Karpas-422 (cell line): ENCODE data around the gene MIPOL1. TPM values are rescaled to one million over a fixed set of nuclear protein-coding genes. Genes with fewer than 3 reads are reported as not detected.

Experiments used
- DNase-seq: peaks from one replicate; pipeline ENCODE4 v3.0.0-alpha.2; 2015
- H2AFZ ChIP-seq: fragments of 200-600 bp; sonication (generic); 2 replicates; pipeline ENCODE4 v1.6.1; 2014; ENCODE audit warnings: antibody characterized with exemption, low read length, mixed read lengths
- H3K27ac ChIP-seq: fragments of 200-600 bp; sonication (generic); 2 replicates; pipeline ENCODE4 v1.5.1; 2014; ENCODE audit warnings: mild to moderate bottlenecking, low read length, moderate library complexity
- H3K27me3 ChIP-seq: fragments of 200-600 bp; sonication (generic); 2 replicates; pipeline ENCODE4 v1.6.1; 2014; ENCODE audit warnings: low read length, mixed read lengths
- H3K36me3 ChIP-seq: fragments of 200-600 bp; sonication (generic); 2 replicates; pipeline ENCODE4 v1.6.1; 2014; ENCODE audit warnings: low read length, mixed read lengths; ENCODE audit not compliant: insufficient read depth
- H3K4me1 ChIP-seq: fragments of 200-600 bp; sonication (generic); 2 replicates; pipeline ENCODE4 v1.6.1; 2014; ENCODE audit warnings: mild to moderate bottlenecking, low read length, mixed read lengths
- H3K4me2 ChIP-seq: fragments of 200-600 bp; sonication (generic); 2 replicates; pipeline ENCODE4 v1.6.1; 2014; ENCODE audit warnings: low read length, low read depth, mild to moderate bottlenecking; ENCODE audit not compliant: poor library complexity, severe bottlenecking
- H3K4me3 ChIP-seq: fragments of 200-600 bp; sonication (generic); 2 replicates; pipeline ENCODE4 v1.5.1; 2014; ENCODE audit warnings: mild to moderate bottlenecking, antibody characterized with exemption, low read length, mixed read lengths
- H3K79me2 ChIP-seq: fragments of 200-600 bp; sonication (generic); 2 replicates; pipeline ENCODE4 v1.6.1; 2014; ENCODE audit warnings: mild to moderate bottlenecking, low read length, mixed read lengths
- H3K9ac ChIP-seq: fragments of 200-600 bp; sonication (generic); 2 replicates; pipeline ENCODE4 v1.6.0; 2014; ENCODE audit warnings: low read length
- H3K9me2 ChIP-seq: fragments of 200-600 bp; sonication (generic), shearing (Covaris generic); replicated peaks from 2 replicates; pipeline ENCODE4 v1.6.0; 2014; ENCODE audit warnings: mild to moderate bottlenecking, low read length, moderate library complexity; ENCODE audit not compliant: insufficient read depth
- H3K9me3 ChIP-seq: fragments of 300-700, 200-600 bp; sonication (generic); 2 replicates; pipeline ENCODE4 v1.6.1; 2014; ENCODE audit warnings: low read length, mixed read lengths
- H4K20me1 ChIP-seq: fragments of 200-600 bp; sonication (generic); 2 replicates; pipeline ENCODE4 v1.6.1; 2014; ENCODE audit warnings: mild to moderate bottlenecking, antibody characterized with exemption, low read length, low read depth; ENCODE audit not compliant: insufficient read depth
- total RNA-seq: library from RNA; depleted of rRNA; stranded (reverse); fragments of >200 nt; shearing (Covaris generic); gene quantifications from 2 replicates; pipeline ENCODE4 v1.2.3, GENCODE V29; 2014; ENCODE audit warnings: low replicate concordance

Gene MIPOL1
- total RNA-seq, 1 experiment from 2014 or later = not detected

DNA sequence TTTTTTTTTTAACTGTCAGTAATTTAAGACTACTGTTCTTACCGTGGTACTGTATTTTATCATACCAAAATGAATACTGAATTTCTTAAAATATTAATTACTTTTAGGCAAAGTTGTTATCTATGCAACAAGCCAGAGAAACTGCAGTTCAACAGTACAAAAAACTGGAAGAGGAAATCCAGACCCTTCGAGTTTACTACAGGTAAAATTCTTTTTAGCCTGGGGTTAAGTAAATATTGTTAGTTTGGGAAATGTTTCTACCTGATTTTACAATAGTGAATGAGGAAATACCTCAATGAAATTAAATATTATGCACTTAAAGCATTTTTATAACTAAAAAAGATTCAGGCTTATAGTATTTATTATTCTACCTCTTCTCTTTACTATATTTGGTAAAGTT lies 225.0 kb downstream of the MIPOL1 start:
- no peak overlapping the region for H3K4me2 ChIP-seq
- H3K27me3 ChIP-seq = no peaks in the 10 kb centered on the region
- peaks cover 7% of the 10 kb centered on the region; the same call in 1 of the 2 replicates for H3K4me1 ChIP-seq
- no peak overlapping the region for H3K27ac ChIP-seq
- no peak overlapping the region for H2AFZ ChIP-seq
- no peaks in the 10 kb centered on the region for H3K36me3 ChIP-seq
- no peak overlapping the region for H3K9ac ChIP-seq
- no peaks in the 10 kb centered on the region for H3K79me2 ChIP-seq
- H3K9me2 ChIP-seq = no peaks in the 10 kb centered on the region
- H3K4me3 ChIP-seq = no peak overlapping the region
- no peaks in the 10 kb centered on the region for H3K9me3 ChIP-seq
- no peaks in the 10 kb centered on the region for H4K20me1 ChIP-seq
- DNase-seq = no peak

DNA sequence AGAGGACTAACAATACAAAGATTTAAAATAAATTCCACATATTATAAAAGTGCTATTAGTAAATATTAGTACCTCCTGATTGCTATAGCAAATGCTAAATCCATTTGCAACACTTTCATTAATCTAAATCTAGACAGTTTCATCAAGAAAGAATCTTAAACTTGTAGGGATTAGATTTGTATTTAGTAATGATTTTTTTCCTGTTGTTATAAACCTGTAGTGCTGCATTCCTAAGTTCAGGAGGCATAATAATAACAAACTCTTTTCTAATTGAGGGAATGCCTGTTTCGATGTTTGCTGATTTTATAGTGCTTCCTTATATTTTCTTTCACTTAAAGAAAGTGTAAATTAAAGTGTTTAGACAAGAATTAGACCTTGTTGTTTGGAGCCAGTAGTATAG lies 231.2 kb downstream of the MIPOL1 start:
- H3K4me3 ChIP-seq = no peak overlapping the region
- no peak overlapping the region for H2AFZ ChIP-seq
- no peaks in the 10 kb centered on the region for H3K27me3 ChIP-seq

DNA sequence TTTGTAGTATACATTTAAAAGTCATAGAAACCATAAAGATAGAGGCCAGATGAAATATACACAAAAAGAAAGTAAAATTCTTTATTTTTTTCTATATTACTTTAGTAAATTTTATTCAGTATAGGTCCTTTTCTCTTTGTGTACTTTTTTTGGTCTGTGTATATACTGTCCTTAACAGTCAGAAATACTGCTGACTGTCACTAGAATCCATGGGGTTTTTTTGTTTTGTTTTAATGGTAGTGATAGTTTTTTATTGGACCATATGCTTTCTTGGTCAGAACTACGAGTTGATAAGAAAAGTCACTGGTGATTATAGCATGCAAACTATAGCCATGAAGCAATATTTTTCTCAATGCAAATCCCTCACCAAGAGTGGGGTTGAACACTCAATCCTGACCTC lies 231.9 kb downstream of the MIPOL1 start:
- H3K9me3 ChIP-seq = no peaks in the 10 kb centered on the region
- no peak for DNase-seq
- H3K4me2 ChIP-seq = no peak overlapping the region
- no peaks in the 10 kb centered on the region for H3K27me3 ChIP-seq
- H3K4me1 ChIP-seq = no peaks in the 10 kb centered on the region
- no peak overlapping the region for H3K27ac ChIP-seq
- H3K36me3 ChIP-seq = no peaks in the 10 kb centered on the region
- H3K79me2 ChIP-seq = no peaks in the 10 kb centered on the region
- H3K4me3 ChIP-seq = no peak overlapping the region
- H3K9ac ChIP-seq = no peak overlapping the region
- no peak overlapping the region for H2AFZ ChIP-seq
- no peaks in the 10 kb centered on the region for H4K20me1 ChIP-seq
- no peaks in the 10 kb centered on the region for H3K9me2 ChIP-seq

More for the DNA sequence above, 231.2 kb downstream of the MIPOL1 start:
- H3K36me3 ChIP-seq = no peaks in the 10 kb centered on the region
- no peak overlapping the region for H3K9ac ChIP-seq
- H3K9me3 ChIP-seq = no peaks in the 10 kb centered on the region
- H3K9me2 ChIP-seq = no peaks in the 10 kb centered on the region
- H3K27ac ChIP-seq = no peak overlapping the region
- no peak overlapping the region for H3K4me2 ChIP-seq
- no peak for DNase-seq
- H3K4me1 ChIP-seq = no peaks in the 10 kb centered on the region
- no peaks in the 10 kb centered on the region for H3K79me2 ChIP-seq
- no peaks in the 10 kb centered on the region for H4K20me1 ChIP-seq

DNA sequence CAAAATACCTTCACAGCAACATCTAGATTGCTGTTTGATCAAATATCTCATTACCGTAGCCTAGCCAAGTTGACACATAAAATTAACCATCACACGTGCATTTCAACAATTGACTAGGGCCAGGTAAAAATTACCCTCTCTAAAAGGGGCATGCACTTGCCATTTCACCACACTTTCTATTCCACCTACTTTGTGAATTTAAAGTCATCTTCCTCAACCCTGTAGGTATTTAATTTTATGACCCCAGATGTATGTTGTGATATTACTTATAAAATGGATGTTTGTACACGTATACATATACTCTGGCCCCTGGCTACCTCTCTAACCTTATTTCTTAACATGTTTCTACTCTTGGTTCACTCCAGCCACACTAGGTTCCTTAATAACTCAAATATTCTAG lies 237.1 kb downstream of the MIPOL1 start:
- no peaks in the 10 kb centered on the region for H3K27me3 ChIP-seq
- H3K79me2 ChIP-seq = no peaks in the 10 kb centered on the region
- H3K9me3 ChIP-seq = no peaks in the 10 kb centered on the region
- no peaks in the 10 kb centered on the region for H4K20me1 ChIP-seq
- no peak overlapping the region for H2AFZ ChIP-seq
- H3K9ac ChIP-seq = no peak overlapping the region
- H3K4me2 ChIP-seq = no peak overlapping the region
- no peak overlapping the region for H3K4me3 ChIP-seq
- no peak for DNase-seq
- no peaks in the 10 kb centered on the region for H3K36me3 ChIP-seq
- H3K4me1 ChIP-seq = no peaks in the 10 kb centered on the region
- H3K27ac ChIP-seq = no peak overlapping the region
- H3K9me2 ChIP-seq = no peaks in the 10 kb centered on the region

DNA sequence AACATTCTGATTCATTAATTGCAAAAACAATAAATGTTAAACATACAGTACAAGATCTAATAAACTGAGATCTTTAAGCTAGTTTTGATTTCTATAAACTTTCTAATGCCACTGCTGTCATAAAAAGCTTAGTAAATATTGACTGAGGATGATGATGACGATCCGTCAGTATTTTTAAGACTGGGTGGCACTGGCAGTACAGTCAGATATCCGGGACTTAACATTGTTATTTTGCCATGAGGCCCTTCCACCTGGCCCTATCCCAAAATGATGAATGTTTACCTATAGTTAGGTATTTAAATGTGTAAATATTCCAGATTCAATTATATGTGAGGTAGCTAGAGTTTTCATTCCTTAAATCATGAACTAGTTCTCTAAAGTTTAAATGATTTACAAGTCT lies 238.8 kb downstream of the MIPOL1 start:
- Histone ChIP-seq H3K4me2 (no peak overlapping the region), H3K36me3 (no peaks in the 10 kb centered on the region), H4K20me1 (no peaks in the 10 kb centered on the region), H3K27ac (no peak overlapping the region), H3K9me2 (no peaks in the 10 kb centered on the region), H3K4me1 (no peaks in the 10 kb centered on the region), H3K79me2 (no peaks in the 10 kb centered on the region), H2AFZ (no peak overlapping the region), H3K9me3 (no peaks in the 10 kb centered on the region), H3K4me3 (no peak overlapping the region), H3K9ac (no peak overlapping the region), H3K27me3 (no peaks in the 10 kb centered on the region)
- no peak for DNase-seq

DNA sequence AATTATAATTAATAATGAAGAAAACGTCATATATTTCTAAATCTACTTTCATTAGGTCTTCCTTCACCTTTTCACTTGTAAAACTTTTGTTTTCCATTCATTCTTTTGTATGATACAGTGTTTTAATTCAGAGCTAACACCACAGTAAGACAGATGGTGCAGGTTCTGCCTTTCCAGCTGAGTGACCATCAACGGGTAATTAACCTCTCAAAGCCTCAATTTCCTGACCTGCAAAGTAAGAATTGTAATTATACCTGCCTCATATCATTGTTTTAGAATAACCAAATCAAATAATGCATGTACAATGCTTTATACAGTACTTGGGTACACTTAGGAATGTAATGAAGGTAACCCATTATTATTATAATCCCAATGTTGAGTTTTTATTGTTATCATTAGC lies 239.8 kb downstream of the MIPOL1 start:
- no peak for DNase-seq
- Histone ChIP-seq H3K36me3 (no peaks in the 10 kb centered on the region), H3K9me2 (no peaks in the 10 kb centered on the region), H2AFZ (no peak overlapping the region), H3K79me2 (no peaks in the 10 kb centered on the region), H3K9me3 (no peaks in the 10 kb centered on the region), H3K27ac (no peak overlapping the region), H3K4me1 (no peaks in the 10 kb centered on the region), H4K20me1 (no peaks in the 10 kb centered on the region), H3K4me2 (no peak overlapping the region), H3K9ac (no peak overlapping the region), H3K27me3 (no peaks in the 10 kb centered on the region), H3K4me3 (no peak overlapping the region)

DNA sequence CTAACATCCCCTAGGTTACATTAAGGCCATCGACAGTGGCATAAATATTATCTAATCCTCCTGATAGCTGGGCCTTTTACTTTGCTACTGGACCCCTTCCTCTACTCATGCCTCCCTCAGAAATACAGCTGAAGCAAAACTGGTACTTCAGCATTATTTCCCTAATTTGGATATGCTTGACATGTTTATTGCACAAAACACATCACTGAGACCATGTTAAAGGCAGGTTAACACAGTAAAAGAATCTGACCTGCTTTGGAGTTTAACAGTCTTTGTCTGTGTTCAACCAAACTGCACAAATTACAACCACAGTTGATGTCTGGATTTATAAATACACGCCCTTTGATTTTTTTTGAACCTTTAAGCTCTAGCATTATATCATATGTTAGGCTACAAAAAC lies 240.7 kb downstream of the MIPOL1 start:
- Histone ChIP-seq H3K4me3 (no peak overlapping the region), H3K9ac (no peak overlapping the region), H3K9me3 (no peaks in the 10 kb centered on the region), H3K9me2 (no peaks in the 10 kb centered on the region), H3K4me1 (no peaks in the 10 kb centered on the region), H2AFZ (no peak overlapping the region), H3K79me2 (no peaks in the 10 kb centered on the region), H3K27ac (no peak overlapping the region), H3K36me3 (no peaks in the 10 kb centered on the region), H4K20me1 (no peaks in the 10 kb centered on the region), H3K4me2 (no peak overlapping the region), H3K27me3 (no peaks in the 10 kb centered on the region)
- DNase-seq = no peak

DNA sequence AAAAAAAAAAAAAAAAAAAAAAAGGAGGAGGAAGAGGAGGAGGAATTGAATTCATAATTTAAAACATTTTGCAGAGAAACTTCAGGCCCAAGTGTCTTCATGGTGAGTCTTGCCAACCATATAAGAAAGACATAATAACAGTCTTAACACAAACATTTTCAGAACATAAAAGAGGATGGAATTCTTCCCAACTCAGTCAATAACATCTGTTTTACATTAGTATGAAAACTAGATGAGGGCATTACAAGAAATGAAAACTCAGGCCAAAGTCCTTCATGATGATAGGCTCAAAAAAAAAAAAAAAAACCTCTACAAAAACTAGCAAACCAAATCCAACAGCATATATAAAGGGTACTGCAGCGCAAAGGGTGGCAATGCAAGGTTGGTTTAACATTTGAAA lies 245.7 kb downstream of the MIPOL1 start:
- no peak overlapping the region for H2AFZ ChIP-seq
- no peak overlapping the region for H3K9ac ChIP-seq
- no peaks in the 10 kb centered on the region; the same call in 1 of the 2 replicates for H3K9me3 ChIP-seq
- H3K36me3 ChIP-seq = no peaks in the 10 kb centered on the region
- no peak overlapping the region for H3K4me2 ChIP-seq
- no peak for DNase-seq
- no peaks in the 10 kb centered on the region for H3K4me1 ChIP-seq
- no peak overlapping the region for H3K27ac ChIP-seq
- no peaks in the 10 kb centered on the region for H3K79me2 ChIP-seq
- H4K20me1 ChIP-seq = no peaks in the 10 kb centered on the region
- no peaks in the 10 kb centered on the region for H3K27me3 ChIP-seq
- H3K9me2 ChIP-seq = no peaks in the 10 kb centered on the region
- no peak overlapping the region for H3K4me3 ChIP-seq

DNA sequence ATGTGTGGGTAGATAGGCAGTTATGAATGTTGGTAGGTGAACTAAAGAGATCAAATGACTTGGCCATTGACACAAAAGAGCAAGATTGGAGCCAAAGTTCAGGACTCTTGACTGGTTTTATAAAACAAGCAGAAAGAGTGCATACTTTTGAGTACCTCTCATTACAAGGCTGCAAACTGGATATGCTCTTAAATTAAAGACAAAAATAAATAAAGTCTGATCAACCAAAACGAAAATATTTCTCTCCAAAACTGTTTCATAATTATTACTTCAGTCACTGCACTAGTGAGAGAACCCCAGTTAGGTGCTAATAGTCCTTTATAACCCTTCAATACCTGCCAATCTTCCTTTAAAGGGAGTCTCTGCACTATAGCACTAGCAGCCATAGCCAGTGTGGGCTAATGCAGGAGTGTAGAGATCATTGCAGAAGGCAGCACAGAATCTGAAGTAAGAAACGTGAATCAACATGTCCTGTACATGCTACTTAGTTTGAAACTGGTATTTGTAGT lies 250.2 kb downstream of the MIPOL1 start:
- Histone ChIP-seq H3K9ac (no peak overlapping the region), H2AFZ (no peak overlapping the region), H3K36me3 (no peaks in the 10 kb centered on the region), H3K27ac (no peak overlapping the region), H3K4me1 (no peaks in the 10 kb centered on the region), H3K9me3 (no peaks in the 10 kb centered on the region; the same call in 1 of the 2 replicates), H3K4me3 (no peak overlapping the region), H3K4me2 (no peak overlapping the region), H3K79me2 (no peaks in the 10 kb centered on the region), H3K27me3 (no peaks in the 10 kb centered on the region), H4K20me1 (no peaks in the 10 kb centered on the region), H3K9me2 (no peaks in the 10 kb centered on the region)
- no peak for DNase-seq
